Activated CD8-positive, alpha-beta T cell treated with anti-CD3 and anti-CD28 coated beads, Interleukin-2, amount 10 ng/mL, durations not matched to agents 7 days and 5 days (primary cell): ENCODE data around the gene FAM53A. TPM values are rescaled to one million over a fixed set of nuclear protein-coding genes. Genes with fewer than 3 reads are reported as not detected.

Source experiments
- ATAC-seq: fragments of 150-1000 bp; cut with Tn5 transposase; one replicate; pipeline ENCODE4 v1.10.0; 2021; ENCODE audit warnings: moderate library complexity
- CTCF ChIA-PET: fragments of 350-600 bp; sonication (Branson Sonifier 250); formaldehyde crosslinking; loops from one replicate; lab custom pipeline; 2021; ENCODE audit warnings: antibody characterized with exemption; lab: Charles Lee
- POLR2A ChIA-PET: fragments of 350-600 bp; sonication (Branson Sonifier 250); formaldehyde crosslinking; loops from one replicate; lab custom pipeline; 2021; ENCODE audit warnings: antibody characterized with exemption; lab: Charles Lee
- DNase-seq: peaks from one replicate; pipeline ENCODE4 v3.0.0-alpha.2; 2020
- H3K27ac Mint-ChIP-seq: one replicate; pipeline ENCODE4 v1.8.0; 2021; ENCODE audit warnings: mild to moderate bottlenecking, mixed read lengths
- H3K27me3 Mint-ChIP-seq: one replicate; pipeline ENCODE4 v1.8.0; 2021; ENCODE audit warnings: low read depth, mixed read lengths
- H3K36me3 Mint-ChIP-seq: one replicate; pipeline ENCODE4 v1.8.0; 2021; ENCODE audit warnings: low read depth, mixed read lengths
- H3K4me1 Mint-ChIP-seq: one replicate; pipeline ENCODE4 v1.8.0; 2021; ENCODE audit warnings: low read depth, mixed read lengths
- H3K4me3 Mint-ChIP-seq: one replicate; pipeline ENCODE4 v1.8.0; 2021; ENCODE audit warnings: mild to moderate bottlenecking, mixed read lengths
- H3K9me3 Mint-ChIP-seq: one replicate; pipeline ENCODE4 v1.8.0; 2022; ENCODE audit warnings: mixed read lengths; ENCODE audit not compliant: insufficient read depth
- total RNA-seq, 2 experiments: library from RNA; stranded (reverse); gene quantifications; one replicate each; pipeline ENCODE4 v1.2.3, GENCODE V29; 2021

FAM53A gene
- total RNA-seq, 2 experiments from 2014 or later = 0.45 to 0.91 TPM

DNA sequence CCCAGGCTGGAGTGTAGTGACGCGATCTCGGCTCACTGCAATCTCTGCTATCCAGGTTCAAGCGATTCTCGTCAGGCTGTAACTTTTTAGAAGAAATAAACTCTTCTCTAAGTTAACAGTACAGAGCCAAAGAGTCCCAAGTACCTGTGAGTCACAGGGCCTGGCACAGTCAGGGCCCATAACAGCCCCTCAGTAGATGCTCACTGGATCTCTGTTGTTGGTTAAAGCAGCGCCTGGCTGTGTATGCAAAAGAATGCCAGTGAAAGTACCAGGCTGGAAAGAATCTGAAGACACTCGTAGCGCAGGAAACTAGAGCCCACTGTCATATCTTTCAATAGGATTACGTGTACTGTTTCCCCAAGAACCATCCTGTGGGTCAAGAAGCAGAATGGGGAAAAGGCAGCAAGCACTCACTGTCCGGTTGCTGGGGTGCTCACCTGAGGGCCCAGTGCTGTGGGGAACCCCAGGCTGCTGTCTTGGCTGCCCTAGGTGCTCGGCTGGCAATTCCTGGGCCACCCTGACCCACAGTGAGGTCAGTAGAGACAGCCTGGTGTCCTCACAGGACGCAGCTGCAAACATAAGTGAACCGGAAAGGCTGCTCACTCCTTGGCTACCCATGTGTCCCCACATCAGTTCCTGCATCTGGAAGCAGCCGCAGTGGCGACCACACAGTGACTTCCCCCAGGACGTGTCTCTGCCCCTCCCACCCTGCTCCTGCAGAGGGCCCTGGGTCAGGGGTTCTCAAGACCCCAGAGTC, 31.1 kb upstream of the FAM53A start:
- Mint-ChIP-seq H3K27ac (peak overlapping the region; percentile 68), H3K9me3 (no peaks in the 10 kb centered on the region), H3K36me3 (peaks cover 51% of the 10 kb centered on the region), H3K4me1 (peaks cover 65% of the 10 kb centered on the region), H3K4me3 (peak overlapping the region; percentile 99), H3K27me3 (no peaks in the 10 kb centered on the region)
- POLR2A ChIA-PET = no interaction called here
- ATAC-seq (no peak), DNase-seq (no peak)
- CTCF ChIA-PET = interaction anchor here (1.2 to 4.0 kb wide), 2 partner anchors 21 to 22 kb away, joined by 3 to 46 read pairs; no protein-coding TSS in a partner anchor

DNA sequence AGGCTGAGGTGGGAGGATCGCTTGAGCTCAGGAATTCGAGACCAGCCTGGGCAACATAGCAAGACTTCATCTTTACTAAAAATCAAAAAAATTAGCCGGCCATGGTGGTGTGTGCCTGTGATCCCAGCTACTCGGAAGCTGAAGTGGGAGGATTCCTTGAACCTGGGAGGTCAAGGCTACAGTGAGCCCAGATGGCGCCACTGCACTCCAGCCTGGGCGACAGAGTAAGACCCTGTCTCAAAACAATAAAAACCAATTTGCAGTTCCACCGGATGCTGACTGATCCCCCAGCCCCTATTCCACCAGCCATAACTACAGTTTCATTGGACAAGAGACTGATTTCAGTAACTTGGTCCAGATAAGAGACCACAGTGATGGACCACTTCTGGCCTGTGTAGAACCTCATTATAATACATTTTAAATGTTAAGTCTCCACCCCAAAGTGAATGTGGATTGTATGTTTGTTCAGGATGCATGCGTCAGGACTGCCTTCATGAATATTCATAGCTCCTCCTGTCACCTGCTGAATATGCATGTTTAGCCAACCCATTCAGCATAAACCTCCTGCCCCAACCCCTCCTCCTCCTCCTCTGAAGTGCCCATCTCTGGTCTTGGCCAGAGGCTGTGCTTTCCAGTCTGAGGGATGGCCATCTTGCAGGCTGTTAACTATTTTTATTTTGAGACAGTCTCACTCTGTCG, 30.3 kb upstream of the FAM53A start:
- no peak for DNase-seq
- Mint-ChIP-seq H3K27ac (peak overlapping the region; percentile 99), H3K27me3 (no peaks in the 10 kb centered on the region), H3K36me3 (peaks cover 54% of the 10 kb centered on the region), H3K4me1 (peaks cover 65% of the 10 kb centered on the region), H3K9me3 (no peaks in the 10 kb centered on the region), H3K4me3 (peak overlapping the region; percentile 99)
- ChIA-PET POLR2A (interaction anchor here (1.0 to 4.1 kb wide), 3 partner anchors 7 to 159 kb away, joined by 3 to 112 read pairs (median 18); partner anchors contain the start of genes TACC3 and TMEM129), CTCF (interaction anchor here (0.9 to 4.0 kb wide), 5 partner anchors 12 to 20 kb away, joined by 3 to 46 read pairs (median 6); no protein-coding TSS in a partner anchor)
- ATAC-seq = no peak

DNA sequence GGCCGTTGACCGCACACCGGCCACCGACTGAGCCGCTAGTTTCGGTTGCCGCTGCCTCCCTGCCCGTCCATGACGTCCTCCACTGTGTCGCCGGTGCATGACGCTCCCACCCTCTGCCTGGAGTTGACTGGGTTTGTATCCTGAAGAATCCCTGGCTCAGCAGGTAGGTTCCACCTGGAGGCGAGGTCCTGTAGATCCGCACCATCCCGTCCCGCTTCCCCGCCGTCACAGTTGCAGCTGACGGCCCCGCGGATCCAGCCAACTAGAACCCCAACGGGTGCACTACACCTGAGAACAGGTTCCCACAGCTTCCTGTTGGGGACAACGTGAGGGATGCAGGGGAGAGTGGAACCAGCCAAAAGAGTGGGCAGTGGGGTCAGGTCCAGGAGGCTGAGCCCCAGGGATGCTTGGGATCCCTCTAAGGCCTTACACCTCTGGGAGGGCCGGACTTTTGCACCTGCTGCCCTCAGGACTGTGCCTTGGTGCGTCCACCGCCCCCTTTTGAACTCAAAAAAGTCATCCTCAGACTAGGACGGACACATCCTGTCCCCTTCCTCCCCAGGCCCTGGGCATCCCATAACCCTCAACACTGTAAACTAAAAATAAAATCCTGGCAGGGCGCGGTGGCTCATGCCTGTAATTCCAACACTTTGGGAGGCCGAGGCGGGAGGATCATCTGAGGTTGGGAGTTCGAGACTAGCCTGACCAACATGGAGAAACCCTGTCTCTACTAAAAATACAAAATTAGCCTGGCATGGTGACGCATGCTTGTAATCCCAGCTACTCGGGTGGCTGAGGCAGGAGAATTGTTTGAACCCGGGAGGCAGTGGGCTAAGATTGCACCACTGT, 29.1 kb upstream of the FAM53A start:
- DNase-seq = no peak
- ChIA-PET POLR2A (interaction anchor here (0.6 to 4.1 kb wide), 9 partner anchors 8 to 756 kb away, joined by 3 to 112 read pairs (median 4); partner anchors contain the start of genes RNF4, TACC3 and TMEM129), CTCF (interaction anchor here (0.9 to 4.0 kb wide), 7 partner anchors 9 to 19 kb away, joined by 3 to 46 read pairs (median 6); partner anchors contain the start of genes TACC3 and TMEM129)
- H3K4me1 Mint-ChIP-seq = peaks cover 70% of the 10 kb centered on the region
- peaks cover 63% of the 10 kb centered on the region for H3K36me3 Mint-ChIP-seq
- H3K27me3 Mint-ChIP-seq = no peaks in the 10 kb centered on the region
- H3K9me3 Mint-ChIP-seq = no peaks in the 10 kb centered on the region
- peak; percentile 2 for ATAC-seq
- H3K4me3 Mint-ChIP-seq = peak overlapping the region; percentile 99
- peak overlapping the region; percentile 99 for H3K27ac Mint-ChIP-seq

DNA sequence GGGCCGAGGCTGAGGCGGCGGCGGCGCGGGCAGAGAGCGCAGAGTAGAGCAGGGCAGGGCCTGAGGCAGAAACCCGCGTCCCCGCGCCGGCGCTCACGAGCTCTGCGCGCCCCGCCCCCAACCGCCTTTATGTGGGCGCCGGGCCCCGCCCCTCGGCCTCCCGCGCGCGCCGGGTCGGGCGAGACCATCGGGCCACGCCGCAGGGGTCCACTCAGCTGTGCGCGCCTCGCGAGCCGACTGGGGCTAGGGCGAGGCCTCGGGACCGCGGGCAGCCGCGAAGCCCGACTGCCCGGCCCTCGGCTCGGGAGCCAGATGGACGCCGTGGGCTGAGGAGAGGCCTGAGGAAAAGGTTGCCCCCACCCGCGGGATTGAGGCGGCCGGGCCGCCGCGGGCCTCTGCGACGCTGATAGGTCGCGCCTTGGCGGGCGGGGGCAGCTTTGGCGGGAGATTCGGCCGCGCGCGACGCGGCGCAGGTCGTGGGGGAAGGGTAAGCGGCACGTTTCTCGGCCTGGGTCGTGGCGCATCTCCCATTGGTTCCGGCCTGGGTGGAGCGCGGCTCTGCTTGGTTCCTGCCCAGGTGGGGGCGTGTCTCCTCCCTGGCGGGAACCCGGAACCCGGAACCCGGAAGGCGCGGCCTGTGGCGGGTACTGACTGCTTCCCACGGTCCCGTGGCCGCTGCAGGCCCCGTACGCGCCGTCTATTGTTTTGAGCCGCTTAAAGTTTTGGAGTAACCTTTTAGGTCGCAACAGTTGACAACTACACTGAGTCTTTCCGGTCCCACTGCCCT, 28.3 kb upstream of the FAM53A start, which contains the start of gene SLBP:
Gene SLBP (minus strand): TSS at position 104 of the 787 bp plus-strand sequence. CDS start 131 bp downstream, outside the sequence.
- ATAC-seq = peak; percentile 90
- peaks cover 75% of the 10 kb centered on the region for H3K4me1 Mint-ChIP-seq
- DNase-seq = peak; percentile 99
- ChIA-PET POLR2A (interaction anchor here (0.6 to 4.1 kb wide), 14 partner anchors 8 to 528 kb away, joined by 3 to 112 read pairs (median 4); partner anchors contain the start of genes NSD2, TACC3 and TMEM129), CTCF (interaction anchor here (1.3 to 4.0 kb wide), 6 partner anchors 10 to 18 kb away, joined by 6 to 46 read pairs (median 6); partner anchors contain the start of genes TACC3 and TMEM129)
- H3K9me3 Mint-ChIP-seq = no peaks in the 10 kb centered on the region
- H3K27ac Mint-ChIP-seq = peak within 1 kb of the TSS; percentile 99
- H3K36me3 Mint-ChIP-seq = peaks cover 64% of the 10 kb centered on the region
- no peaks in the 10 kb centered on the region for H3K27me3 Mint-ChIP-seq
- peak within 1 kb of the TSS; percentile 99 for H3K4me3 Mint-ChIP-seq

DNA sequence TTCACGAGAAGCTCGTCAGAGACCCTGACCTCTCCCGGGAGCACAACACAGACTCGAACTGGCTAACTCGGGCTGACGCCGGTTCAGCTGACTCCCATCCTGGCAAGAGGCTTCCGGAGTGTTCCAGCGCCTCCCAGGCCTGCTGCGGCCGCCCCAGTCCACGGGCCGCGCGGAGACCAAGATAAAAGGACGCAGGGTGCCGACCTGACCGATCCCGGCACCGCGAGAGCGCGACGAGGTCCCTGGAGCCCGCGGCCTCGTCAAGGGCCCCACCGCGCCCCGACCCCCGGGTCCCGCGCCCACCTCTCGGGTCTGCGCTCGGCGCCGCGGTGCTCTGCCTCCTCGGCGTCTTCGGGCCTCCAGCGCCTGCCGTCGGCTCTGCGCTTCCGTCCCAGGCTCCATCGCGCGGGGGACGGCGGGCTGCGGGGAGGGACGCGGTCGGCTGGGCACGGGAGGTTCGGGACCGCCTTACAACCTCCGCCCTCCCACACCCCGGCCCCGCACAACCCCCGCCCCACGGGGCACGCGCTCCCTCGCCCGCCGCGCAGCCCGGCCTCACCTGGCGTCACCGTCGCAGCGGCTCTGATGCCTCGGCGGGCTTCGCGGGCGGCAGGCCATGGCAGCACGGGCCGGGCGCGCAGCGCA, 27.6 kb upstream of the FAM53A start:
- DNase-seq (peak; percentile 49), ATAC-seq (peak; percentile 1)
- Mint-ChIP-seq H3K4me1 (peaks cover 71% of the 10 kb centered on the region), H3K9me3 (no peaks in the 10 kb centered on the region), H3K4me3 (peak overlapping the region; percentile 89), H3K27me3 (no peaks in the 10 kb centered on the region), H3K27ac (peak overlapping the region; percentile 99), H3K36me3 (peaks cover 64% of the 10 kb centered on the region)
- POLR2A ChIA-PET = interaction anchor here (0.6 to 4.1 kb wide), 13 partner anchors 8 to 1542 kb away, joined by 3 to 112 read pairs (median 4); partner anchors contain the start of genes NSD2, TACC3 and TMEM129
- CTCF ChIA-PET = interaction anchor here (1.3 to 4.0 kb wide), 5 partner anchors 10 to 18 kb away, joined by 6 to 46 read pairs (median 6); partner anchors contain the start of genes TACC3 and TMEM129

DNA sequence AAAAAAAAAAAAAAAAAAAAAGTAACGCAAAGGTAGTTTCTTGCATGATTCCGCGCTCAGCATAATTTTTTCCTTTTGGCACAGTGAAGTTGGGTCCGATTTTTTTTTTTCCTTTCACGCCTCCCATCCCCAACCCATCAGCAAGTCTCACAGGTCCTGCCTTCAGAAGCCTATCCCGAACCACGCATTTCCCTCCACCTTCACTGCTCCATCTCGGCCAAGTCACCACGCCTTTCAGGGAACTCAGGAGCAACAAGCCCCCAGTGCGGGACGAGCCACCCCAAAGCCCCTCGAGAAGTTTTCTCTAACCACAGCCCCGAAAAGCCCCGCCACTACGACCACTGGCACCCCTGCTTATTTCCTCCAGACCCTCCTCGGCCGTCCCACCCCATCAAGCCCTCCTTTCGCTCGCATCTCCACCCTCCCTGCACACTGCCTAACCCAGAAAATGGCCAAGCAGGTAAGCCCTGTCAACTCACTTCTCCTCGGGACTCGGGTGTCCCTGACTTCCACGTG, 27.0 kb upstream of the FAM53A start:
- H3K9me3 Mint-ChIP-seq = no peaks in the 10 kb centered on the region
- peak overlapping the region; percentile 89 for H3K4me3 Mint-ChIP-seq
- DNase-seq (no peak), ATAC-seq (no peak)
- ChIA-PET POLR2A (interaction anchor here (0.6 to 4.1 kb wide), 5 partner anchors 11 to 1542 kb away, joined by 3 to 112 read pairs (median 11); partner anchors contain the start of genes TACC3 and TMEM129), CTCF (interaction anchor here (1.3 to 4.0 kb wide), 6 partner anchors 11 to 19 kb away, joined by 3 to 46 read pairs (median 6); partner anchors contain the start of genes TACC3 and TMEM129)
- H3K4me1 Mint-ChIP-seq = peaks cover 69% of the 10 kb centered on the region
- no peaks in the 10 kb centered on the region for H3K27me3 Mint-ChIP-seq
- peaks cover 67% of the 10 kb centered on the region for H3K36me3 Mint-ChIP-seq
- H3K27ac Mint-ChIP-seq = peak overlapping the region; percentile 90

DNA sequence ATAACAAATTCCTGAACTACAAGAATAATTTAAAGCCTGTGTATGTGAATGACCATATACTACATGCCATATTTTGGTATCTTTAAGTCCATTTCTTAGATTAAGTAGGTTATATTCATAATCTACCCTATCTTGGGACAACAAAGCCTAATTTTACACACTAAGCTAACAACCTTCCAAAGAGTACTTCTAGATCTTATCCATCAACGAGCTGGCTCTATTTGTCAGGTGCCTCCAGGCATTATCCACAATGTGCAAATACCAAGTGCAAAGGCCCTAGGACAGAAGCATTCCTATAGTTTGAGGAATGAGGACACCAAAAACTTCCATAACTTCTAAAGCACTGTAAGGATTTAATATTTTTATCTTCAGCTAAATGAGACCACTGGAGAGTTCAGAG, 24.5 kb upstream of the FAM53A start:
- POLR2A ChIA-PET = interaction anchor here (0.8 to 3.0 kb wide), 7 partner anchors 8 to 18 kb away, joined by 3 to 17 read pairs (median 7); partner anchors contain the start of genes TACC3 and TMEM129
- no peak for ATAC-seq
- H3K27me3 Mint-ChIP-seq = no peaks in the 10 kb centered on the region
- CTCF ChIA-PET = interaction anchor here (1.0 to 10.0 kb wide), 5 partner anchors 15 to 201 kb away, joined by 3 to 131 read pairs (median 5); no protein-coding TSS in a partner anchor
- peaks cover 69% of the 10 kb centered on the region for H3K36me3 Mint-ChIP-seq
- peaks cover 66% of the 10 kb centered on the region for H3K4me1 Mint-ChIP-seq
- H3K4me3 Mint-ChIP-seq = peak overlapping the region; percentile 89
- no peak for DNase-seq
- H3K27ac Mint-ChIP-seq = peak overlapping the region; percentile 55
- no peaks in the 10 kb centered on the region for H3K9me3 Mint-ChIP-seq

DNA sequence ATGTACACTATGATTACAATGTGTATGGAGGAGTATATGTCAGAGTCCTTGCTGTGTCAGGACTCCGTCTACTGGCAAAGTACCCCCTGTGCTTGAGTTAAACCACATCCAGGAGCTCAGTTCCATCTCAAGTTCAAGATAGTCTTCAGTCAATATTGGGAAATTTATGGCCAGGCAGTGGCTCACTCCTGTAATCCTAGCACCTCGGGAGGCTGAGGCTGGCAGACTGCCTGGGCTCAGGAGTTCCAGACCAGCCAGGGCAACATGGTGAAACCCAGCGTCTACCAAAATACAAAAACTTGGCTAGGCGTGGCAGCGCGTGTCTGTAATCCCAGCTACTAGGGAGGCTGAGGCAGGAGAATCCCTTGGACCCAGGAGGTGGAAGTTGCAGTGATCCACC, 22.2 kb upstream of the FAM53A start:
- Mint-ChIP-seq H3K27ac (no peak overlapping the region), H3K4me3 (no peak overlapping the region), H3K9me3 (no peaks in the 10 kb centered on the region), H3K4me1 (peaks cover 73% of the 10 kb centered on the region), H3K27me3 (no peaks in the 10 kb centered on the region), H3K36me3 (peaks cover 76% of the 10 kb centered on the region)
- ChIA-PET CTCF (interaction anchor here (10.0 kb wide), 1 partner anchor 13 kb away, joined by 131 read pairs; no protein-coding TSS in a partner anchor), POLR2A (interaction anchor here (0.8 to 2.3 kb wide), 2 partner anchors 13 to 15 kb away, joined by 3 to 5 read pairs; no protein-coding TSS in a partner anchor)
- ATAC-seq (no peak), DNase-seq (no peak)

DNA sequence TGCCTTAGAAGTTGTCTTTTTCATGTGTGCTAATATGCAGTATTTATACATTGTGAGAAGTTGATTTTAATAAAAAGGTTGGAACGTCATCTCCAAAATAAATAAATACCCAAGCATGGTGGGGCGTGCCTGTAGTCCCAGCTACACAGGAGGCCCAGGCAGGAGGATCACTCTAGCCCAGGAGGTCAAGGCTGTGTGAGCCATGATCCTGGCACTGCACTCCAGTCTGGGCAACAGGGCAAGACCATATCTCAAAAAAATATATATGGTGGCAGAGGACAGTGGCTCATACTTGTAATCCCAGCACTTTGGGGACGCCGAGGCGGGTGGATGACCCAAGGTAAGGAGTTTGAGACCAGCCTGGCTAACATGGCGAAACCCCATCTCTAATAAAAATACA, 21.6 kb upstream of the FAM53A start:
- Mint-ChIP-seq H3K36me3 (peaks cover 74% of the 10 kb centered on the region), H3K9me3 (no peaks in the 10 kb centered on the region), H3K4me1 (peaks cover 68% of the 10 kb centered on the region), H3K27ac (no peak overlapping the region), H3K4me3 (no peak overlapping the region), H3K27me3 (no peaks in the 10 kb centered on the region)
- ATAC-seq = no peak
- ChIA-PET CTCF (interaction anchor here (10.0 kb wide), 1 partner anchor 13 kb away, joined by 131 read pairs; no protein-coding TSS in a partner anchor), POLR2A (interaction anchor here (0.9 to 2.3 kb wide), 2 partner anchors 12 to 15 kb away, joined by 3 to 5 read pairs; partner anchors contain the start of genes TACC3 and TMEM129)
- no peak for DNase-seq
